ENCODE measurements around the gene ZNF730.

- TF ChIP-seq CTCF (IDR thresholded peaks at IDR 0.05) (no peak), POLR2A (IDR thresholded peaks at IDR 0.05) (no peak)
These were observed 1.6 kb downstream of the ZNF730 start for GRCh38 chr19:23118400-23118799.

Data from testis (tissue), 2 donors.